ENCODE measurements around the gene RBKS.

RBKS gene

DNA sequence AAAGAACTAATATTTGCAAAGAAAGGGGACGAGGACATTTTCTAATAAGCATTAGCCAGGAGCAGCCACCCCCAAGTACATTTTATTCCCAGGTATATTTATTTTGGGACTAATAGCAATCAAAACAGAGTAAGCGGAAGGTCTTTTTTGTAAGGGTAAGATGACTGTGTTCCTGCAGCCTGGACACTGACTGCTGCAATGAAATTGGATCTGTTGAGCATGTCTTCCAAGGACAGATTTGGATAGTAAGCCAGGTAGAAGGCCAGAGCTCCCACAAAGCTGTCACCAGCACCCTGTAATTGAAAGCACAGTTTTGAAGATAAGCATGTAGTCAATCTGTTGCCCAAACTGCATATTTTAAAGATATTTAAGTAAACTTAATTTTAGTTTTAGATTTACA is 108.7 kb downstream of the RBKS start:
- H3K9me3 ChIP-seq (ENCODE audit: control insufficient read depth, insufficient read depth, low read depth, low read length) = no peaks in the 10 kb centered on the region
- no peak overlapping the region for H3K4me3 ChIP-seq (ENCODE audit: low read depth, low read length)
- H3K36me3 ChIP-seq (ENCODE audit: control insufficient read depth in 2 of 2, insufficient read depth in 1 of 2, low read length in 2 of 2) = peaks cover 12 to 25% of the 10 kb centered on the region in 2 experiments; a peak in 2 of 3 replicates
- no peak for TF ChIP-seq TCF7L2 (IDR thresholded peaks at IDR 0.05; ENCODE audit: borderline replicate concordance, low read depth, low read length)
- POLR2A ChIA-PET = no interaction called here
- H3K27ac ChIP-seq (ENCODE audit: extremely low read depth, low read depth, low read length) = no peak overlapping the region
- no peaks in the 10 kb centered on the region for H3K4me1 ChIP-seq (ENCODE audit: control insufficient read depth, insufficient read depth, low read length)
- CTCF ChIA-PET = interaction anchor here (0.6 to 1.0 kb wide), 3 partner anchors 11 to 120 kb away, joined by 3 to 4 read pairs (median 3); no protein-coding TSS in a partner anchor

DNA sequence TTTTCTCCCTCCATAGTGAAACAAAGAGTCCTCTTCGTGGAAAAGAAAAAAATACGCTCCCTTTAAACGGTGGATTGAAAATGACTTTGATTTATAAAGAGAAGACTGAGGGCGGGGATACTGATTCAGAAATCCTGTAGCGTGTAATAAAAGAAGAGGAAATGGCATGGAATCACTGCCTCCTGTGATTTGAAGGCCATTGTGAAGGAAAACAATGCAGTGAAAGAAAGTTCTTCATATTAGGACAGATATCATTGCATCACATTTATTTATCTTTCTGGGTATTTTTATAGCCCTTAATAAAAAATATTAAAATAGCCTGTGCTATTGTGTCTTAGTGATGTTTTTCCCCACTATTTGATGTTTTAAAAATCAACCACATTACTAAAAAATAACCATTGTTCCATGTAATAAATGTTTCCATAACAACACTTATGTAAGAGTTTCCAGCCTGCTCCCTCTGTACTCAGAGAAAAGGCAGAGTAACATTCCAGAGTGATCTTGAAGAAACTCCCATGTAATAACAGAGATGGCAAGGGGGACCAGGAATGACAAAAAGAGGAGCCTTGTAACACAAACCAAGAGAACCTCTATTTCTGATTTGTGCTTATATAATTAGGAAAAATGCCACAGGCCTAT is 110.7 kb downstream of the RBKS start:
- TF ChIP-seq ZNF48 (tag by site-specific recombination; IDR thresholded peaks at IDR 0.05) (no peak), ZNF777 (tag by site-specific recombination; IDR thresholded peaks at IDR 0.05; ENCODE audit: borderline replicate concordance) (no peak), ZBTB20 (tag by site-specific recombination; IDR thresholded peaks at IDR 0.05) (no peak), ZNF169 (tag by site-specific recombination; IDR thresholded peaks at IDR 0.05) (no peak), ZNF768 (tag by site-specific recombination; IDR thresholded peaks at IDR 0.05) (no peak), ZNF791 (tag by site-specific recombination; IDR thresholded peaks at IDR 0.05) (no peak), ZNF223 (tag by site-specific recombination; IDR thresholded peaks at IDR 0.05) (no peak), ZNF292 (tag by site-specific recombination; IDR thresholded peaks at IDR 0.05; ENCODE audit: borderline replicate concordance, low read depth) (no peak), ZBTB17 (tag by site-specific recombination; IDR thresholded peaks at IDR 0.05) (no peak), ZNF747 (tag by site-specific recombination; IDR thresholded peaks at IDR 0.05) (no peak), ZNF623 (tag by site-specific recombination; IDR thresholded peaks at IDR 0.05) (no peak), ZFP41 (tag by site-specific recombination; IDR thresholded peaks at IDR 0.05; ENCODE audit: borderline replicate concordance) (no peak), ZNF394 (tag by site-specific recombination; IDR thresholded peaks at IDR 0.05; ENCODE audit: borderline replicate concordance) (no peak), ZNF677 (tag by site-specific recombination; IDR thresholded peaks at IDR 0.05) (no peak), ZNF211 (tag by site-specific recombination; IDR thresholded peaks at IDR 0.05; ENCODE audit: low read depth) (no peak), ZBTB48 (tag by site-specific recombination; IDR thresholded peaks at IDR 0.05) (no peak)
- TF ChIP-seq, protein P1, sequence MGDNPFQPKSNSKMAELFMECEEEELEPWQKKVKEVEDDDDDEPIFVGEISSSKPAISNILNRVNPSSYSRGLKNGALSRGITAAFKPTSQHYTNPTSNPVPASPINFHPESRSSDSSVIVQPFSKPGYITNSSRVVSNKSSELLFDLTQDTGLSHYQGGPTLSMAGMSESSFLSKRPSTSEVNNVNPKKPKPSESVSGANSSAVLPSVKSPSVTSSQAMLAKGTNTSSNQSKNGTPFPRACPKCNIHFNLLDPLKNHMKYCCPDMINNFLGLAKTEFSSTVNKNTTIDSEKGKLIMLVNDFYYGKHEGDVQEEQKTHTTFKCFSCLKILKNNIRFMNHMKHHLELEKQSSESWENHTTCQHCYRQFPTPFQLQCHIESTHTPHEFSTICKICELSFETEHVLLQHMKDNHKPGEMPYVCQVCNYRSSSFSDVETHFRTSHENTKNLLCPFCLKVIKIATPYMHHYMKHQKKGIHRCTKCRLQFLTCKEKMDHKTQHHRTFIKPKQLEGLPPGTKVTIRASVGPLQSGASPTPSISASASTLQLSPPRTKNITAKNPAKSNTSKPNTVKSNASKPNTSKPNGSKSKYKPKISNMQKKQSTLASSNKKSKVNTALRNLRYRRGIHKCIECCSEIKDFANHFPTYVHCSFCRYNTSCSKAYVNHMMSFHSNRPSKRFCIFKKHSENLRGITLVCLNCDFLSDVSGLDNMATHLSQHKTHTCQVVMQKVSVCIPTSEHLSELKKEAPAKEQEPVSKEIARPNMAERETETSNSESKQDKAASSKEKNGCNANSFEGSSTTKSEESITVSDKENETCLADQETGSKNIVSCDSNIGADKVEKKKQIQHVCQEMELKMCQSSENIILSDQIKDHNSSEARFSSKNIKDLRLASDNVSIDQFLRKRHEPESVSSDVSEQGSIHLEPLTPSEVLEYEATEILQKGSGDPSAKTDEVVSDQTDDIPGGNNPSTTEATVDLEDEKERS (tag by site-specific recombination; IDR thresholded peaks at IDR 0.05) = no peak
- TF ChIP-seq, protein P2, sequence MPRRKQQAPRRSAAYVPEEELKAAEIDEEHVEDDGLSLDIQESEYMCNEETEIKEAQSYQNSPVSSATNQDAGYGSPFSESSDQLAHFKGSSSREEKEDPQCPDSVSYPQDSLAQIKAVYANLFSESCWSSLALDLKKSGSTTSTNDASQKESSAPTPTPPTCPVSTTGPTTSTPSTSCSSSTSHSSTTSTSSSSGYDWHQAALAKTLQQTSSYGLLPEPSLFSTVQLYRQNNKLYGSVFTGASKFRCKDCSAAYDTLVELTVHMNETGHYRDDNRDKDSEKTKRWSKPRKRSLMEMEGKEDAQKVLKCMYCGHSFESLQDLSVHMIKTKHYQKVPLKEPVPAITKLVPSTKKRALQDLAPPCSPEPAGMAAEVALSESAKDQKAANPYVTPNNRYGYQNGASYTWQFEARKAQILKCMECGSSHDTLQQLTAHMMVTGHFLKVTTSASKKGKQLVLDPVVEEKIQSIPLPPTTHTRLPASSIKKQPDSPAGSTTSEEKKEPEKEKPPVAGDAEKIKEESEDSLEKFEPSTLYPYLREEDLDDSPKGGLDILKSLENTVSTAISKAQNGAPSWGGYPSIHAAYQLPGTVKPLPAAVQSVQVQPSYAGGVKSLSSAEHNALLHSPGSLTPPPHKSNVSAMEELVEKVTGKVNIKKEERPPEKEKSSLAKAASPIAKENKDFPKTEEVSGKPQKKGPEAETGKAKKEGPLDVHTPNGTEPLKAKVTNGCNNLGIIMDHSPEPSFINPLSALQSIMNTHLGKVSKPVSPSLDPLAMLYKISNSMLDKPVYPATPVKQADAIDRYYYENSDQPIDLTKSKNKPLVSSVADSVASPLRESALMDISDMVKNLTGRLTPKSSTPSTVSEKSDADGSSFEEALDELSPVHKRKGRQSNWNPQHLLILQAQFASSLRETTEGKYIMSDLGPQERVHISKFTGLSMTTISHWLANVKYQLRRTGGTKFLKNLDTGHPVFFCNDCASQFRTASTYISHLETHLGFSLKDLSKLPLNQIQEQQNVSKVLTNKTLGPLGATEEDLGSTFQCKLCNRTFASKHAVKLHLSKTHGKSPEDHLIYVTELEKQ (tag by site-specific recombination; IDR thresholded peaks at IDR 0.05; ENCODE audit: borderline replicate concordance) = no peak
- TF ChIP-seq, protein P3, sequence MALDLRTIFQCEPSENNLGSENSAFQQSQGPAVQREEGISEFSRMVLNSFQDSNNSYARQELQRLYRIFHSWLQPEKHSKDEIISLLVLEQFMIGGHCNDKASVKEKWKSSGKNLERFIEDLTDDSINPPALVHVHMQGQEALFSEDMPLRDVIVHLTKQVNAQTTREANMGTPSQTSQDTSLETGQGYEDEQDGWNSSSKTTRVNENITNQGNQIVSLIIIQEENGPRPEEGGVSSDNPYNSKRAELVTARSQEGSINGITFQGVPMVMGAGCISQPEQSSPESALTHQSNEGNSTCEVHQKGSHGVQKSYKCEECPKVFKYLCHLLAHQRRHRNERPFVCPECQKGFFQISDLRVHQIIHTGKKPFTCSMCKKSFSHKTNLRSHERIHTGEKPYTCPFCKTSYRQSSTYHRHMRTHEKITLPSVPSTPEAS (tag by site-specific recombination; IDR thresholded peaks at IDR 0.05) = no peak
- POLR2A ChIA-PET = no interaction called here
- H3K4me3 ChIP-seq (ENCODE audit: low read depth, low read length) = no peak overlapping the region
- peaks cover 16 to 40% of the 10 kb centered on the region in 2 experiments; a peak in 2 of 3 replicates for H3K36me3 ChIP-seq (ENCODE audit: control insufficient read depth in 2 of 2, insufficient read depth in 1 of 2, low read length in 2 of 2)
- no peaks in the 10 kb centered on the region for H3K4me1 ChIP-seq (ENCODE audit: control insufficient read depth, insufficient read depth, low read length)
- H3K27ac ChIP-seq (ENCODE audit: extremely low read depth, low read depth, low read length) = no peak overlapping the region
- CTCF ChIA-PET = interaction anchor here (0.6 kb wide), 1 partner anchor 14 kb away, joined by 3 read pairs; no protein-coding TSS in a partner anchor
- no peaks in the 10 kb centered on the region for H3K9me3 ChIP-seq (ENCODE audit: control insufficient read depth, insufficient read depth, low read depth, low read length)

Measured in HEK293 (cell line).